ENCODE data around the gene SYNE1.
"Not testable (repeated sequence)": the region's sequence is repeated elsewhere in the genome, so short reads cannot be mapped to it uniquely, and the experiment has no call there.

Gene SYNE1

DNA sequence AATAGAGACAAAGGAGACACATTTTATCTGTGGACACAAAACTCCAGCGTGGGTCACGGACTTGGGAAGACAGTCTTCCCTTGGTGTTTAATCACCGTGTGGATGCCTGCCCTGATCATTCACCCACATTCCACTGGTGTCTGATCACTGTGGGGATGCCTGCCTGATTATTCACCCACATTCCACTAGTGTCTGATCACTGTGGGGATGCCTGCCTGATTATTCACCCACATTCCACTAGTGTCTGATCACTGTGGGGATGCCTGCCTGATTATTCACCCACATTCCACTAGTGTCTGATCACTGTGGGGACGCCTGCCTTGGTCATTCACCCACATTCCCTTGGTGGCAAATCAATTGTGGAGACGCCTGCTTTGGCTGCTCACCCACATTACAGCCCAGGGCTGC lies 146.2 kb downstream of the SYNE1 start:
- H3K9me3 ChIP-seq (ENCODE audit: control insufficient read depth, insufficient read depth, low read length); H3K27ac ChIP-seq (ENCODE audit: low read depth, low read length); H3K9ac ChIP-seq (ENCODE audit: low read depth, low read length); H3K4me3 ChIP-seq (ENCODE audit: low read depth, low read length); H3K27me3 ChIP-seq (ENCODE audit: control insufficient read depth, insufficient read depth, low read length); H3K4me1 ChIP-seq (ENCODE audit: control insufficient read depth, insufficient read depth, low read length); H3K36me3 ChIP-seq (ENCODE audit: control insufficient read depth, insufficient read depth, low read length): not testable (repeated sequence)

DNA sequence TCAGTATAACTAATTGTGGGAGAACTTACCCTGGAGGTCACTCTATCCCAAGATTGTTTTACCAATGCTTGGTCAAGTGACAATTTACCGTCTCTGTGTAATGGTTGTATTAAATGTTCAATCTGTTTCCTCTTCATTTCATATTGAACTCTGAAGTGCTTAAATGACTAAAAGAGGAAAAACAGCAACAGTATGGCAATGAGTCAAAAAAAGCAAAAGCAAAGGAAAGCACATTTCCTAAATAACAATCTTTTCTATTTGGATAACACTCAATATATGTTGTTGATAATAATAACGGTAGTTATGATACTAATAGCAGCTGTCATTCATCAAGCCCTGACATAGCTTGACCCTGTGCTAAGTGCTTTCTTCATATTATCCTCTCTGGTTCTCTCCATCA lies 152.4 kb downstream of the SYNE1 start:
- Histone ChIP-seq H3K4me1 (ENCODE audit: control insufficient read depth, insufficient read depth, low read length) (no peaks in the 10 kb centered on the region), H3K9ac (ENCODE audit: low read depth, low read length) (no peak overlapping the region), H3K9me3 (ENCODE audit: control insufficient read depth, insufficient read depth, low read length) (no peaks in the 10 kb centered on the region), H3K4me3 (ENCODE audit: low read depth, low read length) (no peak overlapping the region), H3K27ac (ENCODE audit: low read depth, low read length) (no peak overlapping the region), H3K27me3 (ENCODE audit: control insufficient read depth, insufficient read depth, low read length) (no peaks in the 10 kb centered on the region), H3K36me3 (ENCODE audit: control insufficient read depth, insufficient read depth, low read length) (no peaks in the 10 kb centered on the region)

DNA sequence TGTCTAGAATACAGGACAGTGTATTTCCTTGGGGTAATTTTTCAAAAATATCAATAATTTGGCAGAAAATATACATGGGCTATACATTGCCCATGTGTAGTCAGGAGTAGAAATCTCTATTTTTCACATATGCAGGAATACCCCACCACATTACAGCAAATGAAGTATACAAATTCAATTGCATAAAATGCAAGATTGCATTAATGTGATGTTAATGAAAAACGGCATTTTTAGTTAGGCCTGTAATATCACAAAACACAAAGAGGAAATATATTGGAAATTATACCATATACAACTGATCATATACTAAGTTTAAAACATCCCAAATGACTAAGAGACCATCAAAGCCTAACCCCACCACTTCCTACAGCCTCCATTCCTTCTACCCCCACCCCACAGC lies 154.9 kb downstream of the SYNE1 start:
- H3K9ac ChIP-seq (ENCODE audit: low read depth, low read length): no peak overlapping the region
- H3K9me3 ChIP-seq (ENCODE audit: control insufficient read depth, insufficient read depth, low read length): no peaks in the 10 kb centered on the region
- H3K27me3 ChIP-seq (ENCODE audit: control insufficient read depth, insufficient read depth, low read length): no peaks in the 10 kb centered on the region
- no peaks in the 10 kb centered on the region for H3K4me1 ChIP-seq (ENCODE audit: control insufficient read depth, insufficient read depth, low read length)
- H3K36me3 ChIP-seq (ENCODE audit: control insufficient read depth, insufficient read depth, low read length): no peaks in the 10 kb centered on the region
- H3K27ac ChIP-seq (ENCODE audit: low read depth, low read length): no peak overlapping the region
- H3K4me3 ChIP-seq (ENCODE audit: low read depth, low read length): no peak overlapping the region

DNA sequence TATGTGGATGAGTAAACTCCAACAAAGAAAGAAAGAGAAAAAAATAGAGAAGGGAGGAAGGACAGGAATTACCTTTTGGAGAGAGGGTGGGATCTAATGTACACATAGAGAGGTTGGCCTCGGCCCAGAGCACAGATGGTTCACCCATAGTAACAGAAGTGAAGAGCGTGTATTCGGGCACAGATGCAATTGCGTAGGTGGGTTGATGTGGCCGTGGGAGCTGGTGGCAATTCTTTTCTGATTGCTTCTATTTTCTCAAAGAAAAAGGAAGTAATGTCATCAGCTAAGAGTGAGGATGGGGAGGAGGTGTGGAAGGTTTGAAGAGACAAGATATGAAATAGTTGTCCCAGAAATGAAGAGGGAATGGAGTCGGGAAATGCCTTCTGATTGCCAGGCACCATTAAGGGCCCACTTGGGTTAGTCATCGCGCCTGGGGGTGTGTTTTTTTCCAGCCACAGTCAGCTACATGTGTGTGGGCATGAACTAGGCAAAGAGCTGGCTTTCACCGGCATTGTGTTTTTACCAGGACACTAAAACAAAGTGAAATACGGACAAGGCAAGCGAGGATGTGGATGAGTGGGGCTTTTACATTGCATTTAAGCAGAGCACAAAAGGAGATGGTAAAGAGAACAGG lies 158.7 kb downstream of the SYNE1 start:
- H3K9ac ChIP-seq (ENCODE audit: low read depth, low read length): no peak overlapping the region
- no peaks in the 10 kb centered on the region for H3K36me3 ChIP-seq (ENCODE audit: control insufficient read depth, insufficient read depth, low read length)

DNA sequence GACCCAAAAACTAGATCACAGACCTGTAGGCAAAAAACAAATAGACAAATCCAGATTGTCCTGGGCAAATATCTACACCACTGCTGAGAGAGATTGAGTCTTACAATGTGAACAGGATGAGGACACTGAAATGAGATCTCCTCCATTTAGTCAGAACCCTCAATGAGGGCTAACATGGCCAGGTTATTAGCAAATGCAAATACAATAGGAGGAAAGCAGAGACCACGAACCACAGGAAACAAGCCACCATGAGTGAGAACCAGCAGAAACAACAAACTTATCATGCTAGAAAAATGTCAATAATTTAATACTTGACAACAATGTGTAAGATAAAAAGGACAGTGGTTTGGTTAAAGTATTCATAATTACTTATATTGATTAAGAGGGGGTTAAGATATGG lies 162.8 kb downstream of the SYNE1 start:
- H3K4me3 ChIP-seq (ENCODE audit: low read depth, low read length): no peak overlapping the region
- no peak overlapping the region for H3K27ac ChIP-seq (ENCODE audit: low read depth, low read length)

More for the DNA sequence above, 158.7 kb downstream of the SYNE1 start:
- Histone ChIP-seq H3K27me3 (ENCODE audit: control insufficient read depth, insufficient read depth, low read length) (no peaks in the 10 kb centered on the region), H3K27ac (ENCODE audit: low read depth, low read length) (no peak overlapping the region), H3K9me3 (ENCODE audit: control insufficient read depth, insufficient read depth, low read length) (no peaks in the 10 kb centered on the region), H3K4me1 (ENCODE audit: control insufficient read depth, insufficient read depth, low read length) (no peaks in the 10 kb centered on the region), H3K4me3 (ENCODE audit: low read depth, low read length) (no peak overlapping the region)

DNA sequence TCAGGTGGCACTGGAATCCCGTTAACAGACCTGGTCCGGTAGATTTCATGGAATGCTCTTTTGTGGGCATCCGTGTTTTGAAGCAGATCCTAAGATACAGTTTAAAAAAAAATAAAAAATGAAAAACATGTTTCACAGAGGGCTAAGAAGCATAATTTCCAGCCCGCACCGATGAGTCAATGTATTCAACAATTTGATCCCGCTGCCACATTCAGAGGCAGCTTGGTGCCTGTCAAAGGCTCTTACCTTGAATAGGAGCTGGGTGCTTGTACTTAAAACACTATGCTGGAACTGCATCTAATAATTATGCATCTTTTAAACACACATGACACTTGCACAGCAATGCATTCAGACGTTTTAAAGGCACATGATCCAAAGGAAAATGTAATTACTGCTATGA lies 164.8 kb downstream of the SYNE1 start:
- Histone ChIP-seq H3K9ac (ENCODE audit: low read depth, low read length) (no peak overlapping the region), H3K4me1 (ENCODE audit: control insufficient read depth, insufficient read depth, low read length) (no peaks in the 10 kb centered on the region), H3K4me3 (ENCODE audit: low read depth, low read length) (no peak overlapping the region), H3K36me3 (ENCODE audit: control insufficient read depth, insufficient read depth, low read length) (no peaks in the 10 kb centered on the region), H3K9me3 (ENCODE audit: control insufficient read depth, insufficient read depth, low read length) (no peaks in the 10 kb centered on the region), H3K27ac (ENCODE audit: low read depth, low read length) (no peak overlapping the region), H3K27me3 (ENCODE audit: control insufficient read depth, insufficient read depth, low read length) (no peaks in the 10 kb centered on the region)

More for the DNA sequence above, 162.8 kb downstream of the SYNE1 start:
- no peaks in the 10 kb centered on the region for H3K27me3 ChIP-seq (ENCODE audit: control insufficient read depth, insufficient read depth, low read length)
- no peaks in the 10 kb centered on the region for H3K4me1 ChIP-seq (ENCODE audit: control insufficient read depth, insufficient read depth, low read length)
- no peak overlapping the region for H3K9ac ChIP-seq (ENCODE audit: low read depth, low read length)
- no peaks in the 10 kb centered on the region for H3K36me3 ChIP-seq (ENCODE audit: control insufficient read depth, insufficient read depth, low read length)
- no peaks in the 10 kb centered on the region for H3K9me3 ChIP-seq (ENCODE audit: control insufficient read depth, insufficient read depth, low read length)

DNA sequence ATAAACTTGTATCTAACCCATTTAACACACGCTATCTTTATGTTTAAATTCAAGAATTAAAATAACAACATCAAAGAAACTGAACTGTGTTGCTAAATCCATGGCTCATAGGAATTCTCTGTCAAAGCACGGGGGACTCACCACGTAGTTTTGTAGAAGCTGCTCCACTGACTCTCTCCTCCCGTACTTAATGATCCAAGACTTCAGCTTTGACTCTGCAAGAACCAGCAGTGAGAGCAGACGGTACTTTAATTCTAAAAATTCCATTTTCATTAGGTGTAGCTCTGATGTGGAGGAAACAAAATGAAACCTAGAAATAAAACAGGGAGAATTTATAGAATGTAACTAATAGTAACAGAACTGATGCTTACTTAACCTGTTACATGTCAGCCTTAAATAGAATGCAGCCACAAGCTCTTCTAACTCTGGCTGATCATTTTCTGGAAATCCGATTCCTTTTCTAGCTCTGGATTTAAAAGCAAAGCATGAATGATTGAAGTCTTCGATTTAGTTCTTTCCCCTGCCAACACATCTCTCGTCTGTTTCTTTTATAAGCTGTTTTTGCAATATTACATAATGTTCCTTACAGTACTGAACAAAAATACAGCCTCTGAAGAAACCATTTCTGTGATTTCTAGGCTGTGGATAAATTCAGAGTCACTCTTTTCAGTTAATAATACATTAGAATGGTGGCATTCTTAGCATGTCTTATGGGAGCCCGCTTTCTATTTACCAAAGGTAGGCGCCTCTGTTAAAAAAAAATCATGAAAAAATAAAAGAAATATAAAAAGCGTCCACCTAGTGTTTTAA lies 165.5 kb downstream of the SYNE1 start:
- Histone ChIP-seq H3K36me3 (ENCODE audit: control insufficient read depth, insufficient read depth, low read length) (no peaks in the 10 kb centered on the region), H3K27me3 (ENCODE audit: control insufficient read depth, insufficient read depth, low read length) (no peaks in the 10 kb centered on the region), H3K27ac (ENCODE audit: low read depth, low read length) (no peak overlapping the region), H3K9me3 (ENCODE audit: control insufficient read depth, insufficient read depth, low read length) (no peaks in the 10 kb centered on the region), H3K4me3 (ENCODE audit: low read depth, low read length) (no peak overlapping the region), H3K4me1 (ENCODE audit: control insufficient read depth, insufficient read depth, low read length) (no peaks in the 10 kb centered on the region), H3K9ac (ENCODE audit: low read depth, low read length) (no peak overlapping the region)

DNA sequence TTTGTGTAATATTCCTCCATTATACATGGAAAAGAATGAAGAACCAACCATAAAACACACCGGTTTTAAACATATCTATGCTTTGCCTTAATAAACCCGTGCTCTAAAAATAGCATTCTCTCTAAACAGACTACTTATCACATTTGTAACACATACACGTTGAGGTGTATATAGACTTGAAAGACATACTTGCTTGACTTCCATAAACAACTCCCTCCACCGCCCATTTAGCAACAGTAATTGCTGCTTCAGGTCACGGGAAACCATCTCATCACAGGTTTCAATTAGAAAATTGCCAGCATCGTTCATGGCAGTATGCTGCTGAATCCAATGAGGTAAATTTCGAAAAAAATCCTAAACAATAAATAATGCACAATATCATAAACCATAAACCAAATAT lies 174.0 kb downstream of the SYNE1 start:
- Histone ChIP-seq H3K27ac (ENCODE audit: low read depth, low read length) (no peak overlapping the region), H3K9ac (ENCODE audit: low read depth, low read length) (no peak overlapping the region), H3K4me3 (ENCODE audit: low read depth, low read length) (no peak overlapping the region), H3K27me3 (ENCODE audit: control insufficient read depth, insufficient read depth, low read length) (no peaks in the 10 kb centered on the region), H3K4me1 (ENCODE audit: control insufficient read depth, insufficient read depth, low read length) (no peaks in the 10 kb centered on the region), H3K9me3 (ENCODE audit: control insufficient read depth, insufficient read depth, low read length) (no peaks in the 10 kb centered on the region), H3K36me3 (ENCODE audit: control insufficient read depth, insufficient read depth, low read length) (no peaks in the 10 kb centered on the region)

DNA sequence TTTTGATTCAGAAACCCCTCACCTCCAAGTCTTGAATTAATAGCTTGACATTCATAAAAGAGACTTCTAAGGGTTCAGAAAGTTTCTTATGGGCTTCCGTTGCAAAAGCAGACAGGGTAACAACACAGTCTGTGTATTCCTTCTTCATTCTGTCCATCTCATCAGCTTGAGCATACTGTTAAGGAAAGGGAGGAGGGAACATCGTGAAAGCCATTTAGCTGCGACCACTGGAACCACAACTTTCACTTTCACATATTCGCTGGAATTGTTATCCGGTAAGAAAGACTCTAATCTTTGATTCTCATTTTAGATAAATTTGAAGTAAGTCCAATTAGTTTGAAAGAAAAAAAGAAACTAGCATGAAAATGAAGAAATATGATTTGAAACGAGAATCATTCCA lies 174.4 kb downstream of the SYNE1 start:
- Histone ChIP-seq H3K9ac (ENCODE audit: low read depth, low read length) (no peak overlapping the region), H3K4me1 (ENCODE audit: control insufficient read depth, insufficient read depth, low read length) (no peaks in the 10 kb centered on the region), H3K27me3 (ENCODE audit: control insufficient read depth, insufficient read depth, low read length) (no peaks in the 10 kb centered on the region), H3K36me3 (ENCODE audit: control insufficient read depth, insufficient read depth, low read length) (no peaks in the 10 kb centered on the region), H3K4me3 (ENCODE audit: low read depth, low read length) (no peak overlapping the region), H3K27ac (ENCODE audit: low read depth, low read length) (no peak overlapping the region), H3K9me3 (ENCODE audit: control insufficient read depth, insufficient read depth, low read length) (no peaks in the 10 kb centered on the region)

DNA sequence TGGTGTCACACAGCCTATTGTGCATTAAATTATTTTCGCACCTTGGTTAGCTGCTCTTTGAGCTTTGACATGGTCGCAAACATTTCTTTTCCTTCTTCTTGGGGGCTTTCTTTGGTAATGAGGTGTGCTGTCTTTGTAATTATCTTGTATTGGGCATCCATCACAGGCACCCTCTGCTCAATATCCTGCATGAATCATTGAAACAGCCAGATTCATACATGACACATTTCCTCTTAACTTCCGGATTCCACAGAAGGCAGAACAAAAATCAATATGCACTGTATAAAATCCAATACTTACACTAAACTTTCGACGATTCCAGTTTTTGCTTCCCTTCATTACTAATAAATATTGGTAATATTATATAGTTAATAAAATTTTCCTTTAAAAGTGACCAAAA lies 175.6 kb downstream of the SYNE1 start:
- Histone ChIP-seq H3K4me3 (ENCODE audit: low read depth, low read length) (no peak overlapping the region), H3K4me1 (ENCODE audit: control insufficient read depth, insufficient read depth, low read length) (no peaks in the 10 kb centered on the region), H3K9me3 (ENCODE audit: control insufficient read depth, insufficient read depth, low read length) (no peaks in the 10 kb centered on the region), H3K27ac (ENCODE audit: low read depth, low read length) (no peak overlapping the region), H3K27me3 (ENCODE audit: control insufficient read depth, insufficient read depth, low read length) (no peaks in the 10 kb centered on the region), H3K9ac (ENCODE audit: low read depth, low read length) (no peak overlapping the region), H3K36me3 (ENCODE audit: control insufficient read depth, insufficient read depth, low read length) (no peaks in the 10 kb centered on the region)
